ENCODE measurements around the gene FCHSD2. TPM values are rescaled to one million over a fixed set of nuclear protein-coding genes. Genes with fewer than 3 reads are reported as not detected.
"Not testable (repeated sequence)": the region's sequence is repeated elsewhere in the genome, so short reads cannot be mapped to it uniquely, and the experiment has no call there.

The FCHSD2 gene
- total RNA-seq, 2 experiments from 2014 or later: 52.8 to 57.2 TPM

DNA sequence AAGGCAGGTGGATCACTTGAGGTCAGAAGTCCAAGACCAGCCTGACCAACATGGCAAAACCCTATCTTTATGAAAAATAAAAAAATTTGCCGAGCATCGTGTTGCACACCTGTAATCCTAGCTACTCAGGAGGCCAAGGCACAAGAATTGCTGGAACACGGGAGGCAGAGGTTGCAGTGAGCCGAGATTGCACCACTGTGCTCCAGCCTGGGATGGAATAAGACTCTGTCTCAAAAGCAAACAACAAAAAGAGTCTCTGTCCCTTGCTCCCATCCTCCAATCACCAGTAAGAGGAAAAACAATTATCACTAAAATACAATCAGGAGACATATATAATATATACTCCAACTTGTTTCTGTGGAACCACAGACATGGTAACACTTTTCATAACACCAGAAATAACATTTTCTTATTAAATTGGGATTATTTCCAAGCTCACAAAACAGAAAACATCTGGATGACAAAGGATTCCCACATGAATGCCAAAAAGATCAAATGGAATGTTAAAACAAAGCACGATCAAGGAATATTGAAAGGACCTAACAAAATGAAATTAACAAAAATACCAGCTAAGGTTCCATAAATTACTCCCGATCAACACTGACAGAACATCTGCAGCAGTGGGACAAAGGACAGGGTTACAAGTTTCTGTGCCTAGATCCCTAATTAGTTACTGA is 15.2 kb downstream of the FCHSD2 start:
- ChIA-PET POLR2A (no interaction called here), CTCF (interaction anchor here (0.7 to 6.6 kb wide), 3 partner anchors 10 to 500 kb away, joined by 3 to 22 read pairs (median 3); partner anchors contain the start of gene FCHSD2)
- H3K27ac Mint-ChIP-seq: no peak overlapping the region
- H3K27me3 Mint-ChIP-seq: no peaks in the 10 kb centered on the region
- peaks cover 50% of the 10 kb centered on the region for H3K36me3 Mint-ChIP-seq (ENCODE audit: low read depth)
- peaks cover 6% of the 10 kb centered on the region for H3K9me3 Mint-ChIP-seq
- no peaks in the 10 kb centered on the region for H3K4me1 Mint-ChIP-seq
- H3K4me3 Mint-ChIP-seq: no peak overlapping the region
- no peak for DNase-seq

DNA sequence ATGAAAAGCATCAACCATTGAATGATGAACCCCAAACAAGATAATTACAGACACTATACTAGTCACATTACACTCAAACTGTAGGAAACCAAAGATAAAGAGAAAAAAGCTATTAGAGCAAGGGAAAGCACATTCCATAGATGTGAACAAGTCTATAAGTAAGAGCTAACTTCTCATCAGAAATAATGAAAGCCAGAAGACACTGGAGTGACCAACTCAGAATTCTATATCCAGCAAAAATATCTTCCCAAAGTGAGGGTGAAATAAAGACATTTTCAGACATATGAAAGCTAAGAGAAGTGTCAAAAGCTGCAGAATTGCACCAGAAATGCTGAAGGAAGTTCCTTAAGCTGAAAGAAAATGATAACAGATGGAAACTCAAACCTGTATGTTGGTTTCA is 17.3 kb downstream of the FCHSD2 start:
- peaks cover 48% of the 10 kb centered on the region for H3K36me3 Mint-ChIP-seq (ENCODE audit: low read depth)
- H3K27ac Mint-ChIP-seq: no peak overlapping the region
- no peak for DNase-seq
- ChIA-PET POLR2A (no interaction called here), CTCF (interaction anchor here (0.6 to 6.6 kb wide), 5 partner anchors 13 to 332 kb away, joined by 3 to 22 read pairs (median 4); partner anchors contain the start of gene FCHSD2)
- no peaks in the 10 kb centered on the region for H3K27me3 Mint-ChIP-seq
- no peak overlapping the region for H3K4me3 Mint-ChIP-seq
- no peaks in the 10 kb centered on the region for H3K4me1 Mint-ChIP-seq
- peaks cover 6% of the 10 kb centered on the region for H3K9me3 Mint-ChIP-seq

DNA sequence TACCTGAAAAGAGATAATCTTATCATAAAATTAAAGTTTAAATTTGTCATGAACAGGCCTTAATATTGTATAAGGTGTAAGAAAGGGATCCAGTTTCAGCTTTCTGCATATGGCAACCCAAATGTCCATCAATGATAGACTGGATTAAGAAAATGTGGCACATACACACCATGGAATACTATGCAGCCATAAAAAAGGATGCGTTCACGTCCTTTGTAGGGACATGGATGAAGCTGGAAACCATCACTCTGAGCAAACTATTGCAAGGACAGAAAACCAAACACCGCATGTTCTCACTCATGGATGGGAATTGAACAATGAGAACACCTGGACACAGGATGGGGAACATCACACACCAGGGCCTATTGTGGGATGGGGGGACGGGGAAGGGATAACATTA is 18.2 kb downstream of the FCHSD2 start:
- CTCF ChIA-PET, POLR2A ChIA-PET, H3K9me3 Mint-ChIP-seq, H3K27ac Mint-ChIP-seq, H3K4me1 Mint-ChIP-seq, DNase-seq, H3K27me3 Mint-ChIP-seq, H3K4me3 Mint-ChIP-seq: not testable (repeated sequence)
- H3K36me3 Mint-ChIP-seq (ENCODE audit: low read depth): peaks cover 48% of the 10 kb centered on the region

DNA sequence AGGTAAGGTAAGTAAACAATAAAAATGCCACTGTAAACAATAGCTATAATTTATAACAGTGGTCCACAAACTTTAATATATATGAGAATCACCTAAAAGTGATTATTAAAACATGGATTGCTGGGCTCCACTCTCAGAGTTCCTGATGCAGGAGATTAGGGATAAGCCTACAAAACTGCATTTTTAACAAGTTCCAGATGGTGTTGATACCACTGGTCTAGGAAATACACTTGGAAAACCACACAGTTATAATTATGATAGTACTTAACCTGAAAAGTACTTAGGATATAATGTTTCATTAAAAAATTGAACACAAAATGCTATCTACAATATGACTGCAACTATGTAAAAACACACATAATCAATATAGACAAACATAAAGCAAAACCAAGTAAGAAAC is 20.4 kb downstream of the FCHSD2 start:
- no peak overlapping the region for H3K4me3 Mint-ChIP-seq
- CTCF ChIA-PET: interaction anchor here (1.3 kb wide), 1 partner anchor 21 kb away, joined by 3 read pairs; no protein-coding TSS in a partner anchor
- POLR2A ChIA-PET: interaction anchor here (0.6 kb wide), 1 partner anchor 251 kb away, joined by 4 read pairs; no protein-coding TSS in a partner anchor
- H3K4me1 Mint-ChIP-seq: peaks cover 2% of the 10 kb centered on the region
- peaks cover 47% of the 10 kb centered on the region for H3K36me3 Mint-ChIP-seq (ENCODE audit: low read depth)
- no peaks in the 10 kb centered on the region for H3K27me3 Mint-ChIP-seq
- no peak overlapping the region for H3K27ac Mint-ChIP-seq
- DNase-seq: no peak
- H3K9me3 Mint-ChIP-seq: peaks cover 6% of the 10 kb centered on the region

DNA sequence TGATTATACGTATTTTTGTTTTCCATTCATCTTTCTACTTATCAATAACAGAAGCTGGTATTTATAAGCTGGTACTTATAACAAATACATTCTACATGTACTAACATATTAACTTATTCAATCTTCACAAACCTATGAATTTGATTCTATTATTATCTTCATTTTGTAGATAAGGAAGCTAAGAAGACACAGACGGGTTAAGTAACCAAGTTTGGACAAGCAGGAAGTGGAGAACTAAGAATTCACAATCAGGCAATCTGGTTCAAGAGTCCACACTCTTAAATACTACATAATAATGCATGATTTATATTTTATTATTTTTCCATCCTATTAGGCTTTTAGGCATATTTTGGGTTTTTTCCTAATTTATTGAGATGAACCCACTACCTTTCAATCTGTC is 25.0 kb downstream of the FCHSD2 start:
- Mint-ChIP-seq H3K27me3 (no peaks in the 10 kb centered on the region), H3K36me3 (ENCODE audit: low read depth) (peaks cover 50% of the 10 kb centered on the region), H3K4me1 (peaks cover 2% of the 10 kb centered on the region), H3K4me3 (no peak overlapping the region), H3K27ac (no peak overlapping the region), H3K9me3 (peaks cover 9% of the 10 kb centered on the region)
- POLR2A ChIA-PET: no interaction called here
- no peak for DNase-seq
- CTCF ChIA-PET: interaction anchor here (0.7 to 1.7 kb wide), 2 partner anchors 25 to 1236 kb away, joined by 3 to 5 read pairs; partner anchors contain the start of gene FCHSD2

DNA sequence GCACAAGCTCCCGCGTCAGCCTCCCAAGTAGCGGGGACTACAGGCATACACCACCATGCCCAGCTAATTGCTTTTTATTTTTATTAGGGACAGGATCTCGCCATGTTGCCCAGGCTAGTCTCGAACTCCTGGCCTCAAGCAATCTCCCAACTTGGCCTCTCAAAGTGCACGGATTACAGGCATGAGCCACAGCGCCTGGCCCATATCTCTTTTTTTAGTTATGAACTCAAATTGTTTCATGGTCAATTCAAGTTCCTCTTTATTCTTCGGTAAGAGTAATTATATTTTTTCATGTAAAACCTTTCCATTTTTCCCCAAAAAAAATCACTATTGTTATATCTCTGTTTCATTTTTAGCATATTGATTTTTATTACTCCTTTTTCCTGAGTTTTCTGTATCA is 25.5 kb downstream of the FCHSD2 start:
- no peak for DNase-seq
- H3K27me3 Mint-ChIP-seq: no peaks in the 10 kb centered on the region
- ChIA-PET CTCF (interaction anchor here (0.7 to 1.7 kb wide), 2 partner anchors 26 to 1237 kb away, joined by 3 to 5 read pairs; partner anchors contain the start of gene FCHSD2), POLR2A (no interaction called here)
- H3K4me1 Mint-ChIP-seq: peaks cover 2% of the 10 kb centered on the region
- no peak overlapping the region for H3K27ac Mint-ChIP-seq
- H3K9me3 Mint-ChIP-seq: peaks cover 10% of the 10 kb centered on the region
- no peak overlapping the region for H3K4me3 Mint-ChIP-seq
- H3K36me3 Mint-ChIP-seq (ENCODE audit: low read depth): peaks cover 50% of the 10 kb centered on the region

DNA sequence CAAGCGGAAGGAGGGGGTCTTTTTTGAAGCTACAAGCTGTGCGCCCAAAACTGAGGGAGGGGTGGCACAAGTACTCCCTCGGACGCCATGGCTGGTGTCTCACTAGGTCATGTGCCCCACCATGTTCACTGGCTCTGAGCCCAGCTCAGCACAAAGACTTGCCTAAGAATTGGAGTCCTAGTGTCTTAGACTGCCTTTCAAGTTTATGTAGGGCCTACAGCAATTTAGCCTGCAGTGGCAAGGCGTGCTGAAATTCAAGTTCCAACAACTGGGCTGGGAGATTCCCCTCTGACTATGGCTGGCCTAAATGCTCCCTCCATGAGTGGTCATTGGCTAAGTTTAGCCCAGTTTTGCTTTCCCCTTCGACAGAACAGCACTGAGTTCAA is 27.3 kb downstream of the FCHSD2 start:
- ChIA-PET POLR2A (no interaction called here), CTCF (interaction anchor here (1.4 kb wide), 1 partner anchor 28 kb away, joined by 4 read pairs; no protein-coding TSS in a partner anchor)
- Mint-ChIP-seq H3K9me3 (peaks cover 26% of the 10 kb centered on the region), H3K27me3 (no peaks in the 10 kb centered on the region), H3K27ac (no peak overlapping the region), H3K4me3 (no peak overlapping the region), H3K36me3 (ENCODE audit: low read depth) (peaks cover 57% of the 10 kb centered on the region), H3K4me1 (peaks cover 2% of the 10 kb centered on the region)
- no peak for DNase-seq

DNA sequence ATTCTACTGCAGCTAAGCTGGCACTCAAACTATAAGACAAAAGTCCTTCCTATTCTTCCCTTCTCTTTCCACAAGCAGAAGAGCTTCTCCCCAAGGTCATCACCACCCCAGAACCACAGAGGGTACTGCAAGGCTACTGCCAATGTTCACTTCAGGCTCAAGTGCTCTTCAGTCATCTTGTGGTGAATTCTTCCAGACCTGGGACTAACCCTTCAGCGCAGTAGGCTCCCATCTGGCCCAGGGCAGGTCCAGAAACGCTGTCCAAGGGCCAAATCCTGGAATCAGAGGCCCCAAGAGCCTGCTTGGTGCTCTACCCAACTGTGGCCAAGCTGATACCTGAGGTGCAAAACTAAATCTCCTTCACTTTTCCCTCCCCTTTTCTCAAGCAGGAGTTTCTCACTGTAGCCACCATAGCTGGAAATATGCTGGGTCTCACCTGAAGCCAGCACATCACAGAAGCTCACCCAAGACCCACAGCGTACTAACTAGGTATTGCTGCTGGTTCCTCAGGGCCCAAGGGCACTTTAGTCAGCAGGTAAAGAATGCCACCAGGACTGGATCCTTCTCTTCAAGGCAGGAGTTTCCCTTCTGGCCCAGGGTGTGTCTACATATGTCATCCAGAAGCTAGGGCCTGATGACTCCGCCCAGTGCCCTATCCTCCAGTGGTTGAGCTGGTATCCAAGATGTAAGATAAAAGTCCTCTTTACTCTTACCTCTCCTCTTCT is 27.8 kb downstream of the FCHSD2 start:
- Mint-ChIP-seq H3K27me3 (no peaks in the 10 kb centered on the region), H3K4me1 (peaks cover 2% of the 10 kb centered on the region), H3K27ac (no peak overlapping the region), H3K4me3 (no peak overlapping the region), H3K9me3 (peaks cover 30% of the 10 kb centered on the region), H3K36me3 (ENCODE audit: low read depth) (peaks cover 55% of the 10 kb centered on the region)
- no peak for DNase-seq
- ChIA-PET CTCF (interaction anchor here (1.4 kb wide), 1 partner anchor 28 kb away, joined by 4 read pairs; no protein-coding TSS in a partner anchor), POLR2A (no interaction called here)

DNA sequence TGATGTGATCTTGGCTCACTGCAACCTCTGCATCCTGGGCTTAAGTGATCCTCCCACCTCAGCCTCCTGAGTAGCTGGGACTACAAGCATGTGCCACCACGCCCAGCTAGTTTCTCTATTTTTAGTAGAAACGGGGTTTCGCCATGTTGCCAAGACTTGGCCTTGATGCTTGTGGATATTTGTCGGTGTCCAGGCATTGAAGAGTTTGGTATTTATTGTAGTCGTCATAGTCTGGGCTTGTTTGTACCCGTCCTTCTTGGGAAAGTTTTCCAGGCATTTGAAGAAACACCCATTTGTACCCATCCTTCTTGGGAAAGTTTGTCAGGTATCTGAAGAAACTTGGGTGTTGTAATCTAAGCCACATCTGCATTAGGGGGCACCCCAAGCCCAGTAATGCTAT is 28.7 kb downstream of the FCHSD2 start:
- Mint-ChIP-seq H3K9me3 (peaks cover 35% of the 10 kb centered on the region), H3K36me3 (ENCODE audit: low read depth) (peaks cover 53% of the 10 kb centered on the region), H3K27ac (no peak overlapping the region), H3K4me1 (no peaks in the 10 kb centered on the region), H3K27me3 (no peaks in the 10 kb centered on the region), H3K4me3 (no peak overlapping the region)
- no peak for DNase-seq
- CTCF ChIA-PET: interaction anchor here (0.7 kb wide), 1 partner anchor 22 kb away, joined by 3 read pairs; no protein-coding TSS in a partner anchor
- POLR2A ChIA-PET: interaction anchor here (0.7 kb wide), 1 partner anchor 14 kb away, joined by 4 read pairs; no protein-coding TSS in a partner anchor

DNA sequence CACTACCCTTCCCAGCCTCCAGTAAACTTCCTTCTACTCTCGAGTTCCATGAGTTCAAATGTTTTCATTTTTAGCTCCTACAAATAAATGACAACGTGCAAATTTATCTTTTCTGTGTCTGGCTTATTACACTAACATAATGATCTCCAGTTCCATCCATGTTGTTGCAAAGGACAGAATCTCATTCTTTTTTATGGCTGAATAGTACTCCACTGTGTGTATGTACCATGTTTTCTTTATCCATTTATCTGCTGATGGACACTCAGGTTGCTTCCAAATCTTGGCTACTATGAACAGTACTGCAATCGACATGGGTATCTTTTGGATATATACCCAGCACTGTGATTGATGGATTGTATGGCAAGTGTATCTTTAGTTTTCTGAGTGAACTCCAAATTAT is 34.5 kb downstream of the FCHSD2 start:
- DNase-seq: no peak
- Mint-ChIP-seq H3K9me3 (peaks cover 39% of the 10 kb centered on the region), H3K4me1 (no peaks in the 10 kb centered on the region), H3K4me3 (no peak overlapping the region), H3K36me3 (ENCODE audit: low read depth) (peaks cover 21% of the 10 kb centered on the region), H3K27me3 (no peaks in the 10 kb centered on the region), H3K27ac (no peak overlapping the region)
- POLR2A ChIA-PET: no interaction called here
- CTCF ChIA-PET: no interaction called here

DNA sequence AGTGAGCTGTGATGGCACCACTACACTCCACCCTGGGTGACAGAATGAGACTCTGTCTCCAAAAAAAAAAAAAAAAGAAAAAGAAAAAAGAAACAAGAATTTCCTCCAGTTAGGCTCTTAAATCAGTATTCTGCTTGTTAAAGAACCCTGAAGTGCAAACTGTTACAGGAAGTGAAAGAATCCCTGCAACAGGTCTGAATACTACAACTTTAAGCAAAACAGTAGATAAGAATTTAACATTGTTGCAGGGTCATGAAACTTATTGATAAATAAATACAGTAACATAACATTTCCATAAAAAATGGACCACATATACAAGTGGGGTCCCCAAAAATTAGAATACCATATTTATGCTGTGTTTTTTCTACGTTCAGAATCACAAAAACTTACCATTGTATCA is 35.8 kb downstream of the FCHSD2 start:
- no peak for DNase-seq
- ChIA-PET POLR2A (no interaction called here), CTCF (no interaction called here)
- H3K9me3 Mint-ChIP-seq: peaks cover 37% of the 10 kb centered on the region
- H3K27me3 Mint-ChIP-seq: no peaks in the 10 kb centered on the region
- H3K4me1 Mint-ChIP-seq: peaks cover 2% of the 10 kb centered on the region
- no peak overlapping the region for H3K27ac Mint-ChIP-seq
- H3K36me3 Mint-ChIP-seq (ENCODE audit: low read depth): peaks cover 20% of the 10 kb centered on the region
- H3K4me3 Mint-ChIP-seq: no peak overlapping the region

DNA sequence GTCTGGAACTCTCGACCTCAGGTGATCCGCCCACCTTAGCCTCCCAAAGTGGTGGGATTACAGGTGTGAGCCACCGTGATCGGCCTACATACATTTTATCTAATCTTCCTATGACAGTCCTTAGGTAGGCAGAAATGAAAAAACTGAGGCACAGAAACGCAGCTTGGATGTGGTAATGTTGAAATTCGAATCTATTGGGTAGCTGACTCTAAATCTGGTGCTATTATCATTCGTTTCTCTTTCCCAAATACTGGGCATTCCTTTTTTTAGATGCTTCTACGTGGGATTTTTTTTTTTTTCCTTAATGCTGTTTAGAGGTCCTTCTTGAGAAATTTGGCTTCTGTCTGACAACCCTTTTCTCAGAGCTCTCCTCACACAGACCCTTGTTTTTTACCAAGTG is 41.5 kb downstream of the FCHSD2 start:
- peaks cover 6% of the 10 kb centered on the region for H3K9me3 Mint-ChIP-seq
- peaks cover 30% of the 10 kb centered on the region for H3K36me3 Mint-ChIP-seq (ENCODE audit: low read depth)
- DNase-seq: no peak
- CTCF ChIA-PET: interaction anchor here (0.5 kb wide), 1 partner anchor 366 kb away, joined by 3 read pairs; no protein-coding TSS in a partner anchor
- peaks cover 13% of the 10 kb centered on the region for H3K4me1 Mint-ChIP-seq
- POLR2A ChIA-PET: no interaction called here
- no peak overlapping the region for H3K27ac Mint-ChIP-seq
- H3K4me3 Mint-ChIP-seq: no peak overlapping the region
- H3K27me3 Mint-ChIP-seq: no peaks in the 10 kb centered on the region

DNA sequence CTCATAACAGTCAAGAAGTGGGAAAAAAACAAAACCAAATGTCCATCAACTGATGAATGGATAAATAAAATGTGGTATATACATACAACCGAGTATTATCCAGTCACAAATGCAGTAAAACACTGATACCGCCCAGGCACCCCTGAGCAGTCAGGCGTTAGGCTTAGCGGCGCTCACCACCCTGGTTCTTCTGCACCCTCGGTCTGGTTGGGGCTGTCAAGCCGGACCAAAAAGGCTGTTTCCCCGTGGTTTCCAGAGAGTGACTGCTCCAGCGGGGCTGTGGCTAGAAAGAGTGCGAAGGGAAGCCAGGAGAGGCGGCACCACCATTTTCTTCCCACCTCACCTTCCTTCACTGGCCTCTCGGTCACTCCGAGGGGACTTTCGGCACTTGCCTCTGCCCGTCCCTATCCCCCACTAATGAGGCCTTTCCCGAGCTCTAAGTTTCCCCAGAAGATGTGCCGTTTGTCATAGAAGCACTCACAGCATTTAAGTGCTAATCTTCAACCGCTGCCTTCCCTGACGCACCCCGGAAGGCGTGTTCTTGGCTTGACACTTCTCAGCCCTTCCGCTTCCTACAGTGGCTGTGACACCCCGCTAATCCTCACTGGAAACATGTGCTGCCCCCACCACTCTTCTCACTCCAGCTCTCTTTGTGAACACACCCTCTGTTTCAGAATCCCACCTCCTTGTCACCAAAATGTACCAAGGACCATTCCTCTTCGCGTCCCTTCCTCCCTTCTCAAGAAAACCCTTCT is 42.4 kb downstream of the FCHSD2 start:
- H3K27ac Mint-ChIP-seq: no peak overlapping the region
- H3K9me3 Mint-ChIP-seq: peaks cover 6% of the 10 kb centered on the region
- H3K4me3 Mint-ChIP-seq: no peak overlapping the region
- no peaks in the 10 kb centered on the region for H3K27me3 Mint-ChIP-seq
- DNase-seq: no peak
- CTCF ChIA-PET: no interaction called here
- peaks cover 30% of the 10 kb centered on the region for H3K36me3 Mint-ChIP-seq (ENCODE audit: low read depth)
- peaks cover 13% of the 10 kb centered on the region for H3K4me1 Mint-ChIP-seq
- POLR2A ChIA-PET: no interaction called here

Measured in activated CD4-positive, alpha-beta T cell treated with anti-CD3 and anti-CD28 coated beads, Interleukin-2, amount 10 ng/mL, durations not matched to agents 7 days and 5 days (primary cell).